Keratinocyte (primary cell): ENCODE measurements around the gene NPSR1. TPM values are rescaled to one million over a fixed set of nuclear protein-coding genes. Genes with fewer than 3 reads are reported as not detected.
A peak's percentile ranks its signal among the peaks of the same experiment; 100 is the strongest.

ENCODE experiments used
- DNase-seq: peaks from one replicate; pipeline ENCODE4 v3.0.0-alpha.2; 2011; ENCODE audit warnings: low read depth, missing footprints, low spot score
- FAIRE-seq: peaks from 2 replicates; lab custom pipeline; 2011; peaks lifted over from hg19 to GRCh38; lab: Jason Lieb, UNC
- H2AFZ ChIP-seq: 2 replicates; pipeline ENCODE4 v1.6.0; 2012; ENCODE audit warnings: low read length, control low read depth, inconsistent platforms; ENCODE audit not compliant: control insufficient read depth
- H3K27ac ChIP-seq: 2 replicates; pipeline ENCODE4 v1.5.1; 2011; ENCODE audit warnings: low read length; ENCODE audit not compliant: control insufficient read depth, insufficient read depth
- H3K27me3 ChIP-seq: 3 replicates; pipeline ENCODE4 v1.6.0; 2011; ENCODE audit warnings: low read length; ENCODE audit not compliant: control insufficient read depth, insufficient read depth; ENCODE audit errors: extremely low read depth
- H3K36me3 ChIP-seq, 2 experiments: 2 replicates in 1 of 2; 3 replicates in 1 of 2; pipeline ENCODE4 v1.5.1; 2011; ENCODE audit warnings: low read length in 2 of 2, mild to moderate bottlenecking in 1 of 2; ENCODE audit not compliant: control insufficient read depth in 2 of 2, insufficient read depth in 2 of 2; ENCODE audit errors: extremely low read depth in 1 of 2
- H3K4me1 ChIP-seq: 3 replicates; pipeline ENCODE4 v1.5.1; 2011; ENCODE audit warnings: low read length; ENCODE audit not compliant: control insufficient read depth, insufficient read depth; ENCODE audit errors: extremely low read depth
- H3K4me2 ChIP-seq: 3 replicates; pipeline ENCODE4 v1.6.0; 2011; ENCODE audit warnings: low read depth, low read length; ENCODE audit not compliant: control insufficient read depth, insufficient read depth; ENCODE audit errors: extremely low read depth
- H3K4me3 ChIP-seq, 3 experiments: fragments of 200-600 bp in 1 of 3; sonication (generic) in 1 of 3; 2 replicates in 2 of 3; 3 replicates in 1 of 3; pipeline ENCODE4 v1.5.1; 2011 to 2016; ENCODE audit warnings: low read length in 3 of 3, mild to moderate bottlenecking in 3 of 3, control low read depth in 2 of 3, inconsistent platforms in 1 of 3, low read depth in 1 of 3, mixed read lengths in 1 of 3, mixed run types in 1 of 3, moderate library complexity in 1 of 3; ENCODE audit not compliant: control insufficient read depth in 2 of 3, insufficient read depth in 2 of 3; ENCODE audit errors: extremely low read depth in 1 of 3
- H3K79me2 ChIP-seq: 2 replicates; pipeline ENCODE4 v1.6.0; 2012; ENCODE audit warnings: low read length; ENCODE audit not compliant: control insufficient read depth, insufficient read depth
- H3K9ac ChIP-seq: 3 replicates; pipeline ENCODE4 v1.6.0; 2011; ENCODE audit warnings: low read length; ENCODE audit not compliant: control insufficient read depth, insufficient read depth; ENCODE audit errors: extremely low read depth
- H3K9me1 ChIP-seq: 3 replicates; pipeline ENCODE4 v1.6.0; 2011; ENCODE audit warnings: low read length; ENCODE audit not compliant: control insufficient read depth, insufficient read depth; ENCODE audit errors: extremely low read depth
- H3K9me3 ChIP-seq: 2 replicates; pipeline ENCODE4 v1.5.1; 2012; ENCODE audit warnings: low read depth, low read length; ENCODE audit not compliant: control insufficient read depth
- H4K20me1 ChIP-seq: 3 replicates; pipeline ENCODE4 v1.6.0; 2011; ENCODE audit warnings: low read length; ENCODE audit not compliant: control insufficient read depth, insufficient read depth; ENCODE audit errors: extremely low read depth
- CTCF ChIP-seq, 3 experiments: IDR thresholded peaks in 1 of 3; conservative IDR thresholded peaks in 1 of 3; optimal IDR thresholded peaks in 1 of 3; 2 replicates in 2 of 3; 3 replicates in 1 of 3; pipeline versions ENCODE3 to v1.5.1; 2011; ENCODE audit warnings: low read length in 3 of 3, mild to moderate bottlenecking in 3 of 3, moderate library complexity in 2 of 3, control low read depth in 1 of 3, inconsistent platforms in 1 of 3; ENCODE audit not compliant: insufficient read depth in 2 of 3; ENCODE audit errors: extremely low read depth in 1 of 3
- EZH2 ChIP-seq: IDR thresholded peaks from one replicate; pipeline ENCODE4 v1.6.1; 2012; ENCODE audit warnings: inconsistent platforms, mild to moderate bottlenecking, low read length, moderate library complexity
- dilution Hi-C: fragments of 300-500 bp; cut with MboI; formaldehyde crosslinking; loops from one replicate; pipeline ENCODE4 v1.7.0; 2020; ENCODE audit warnings: low sequenced_read_pairs; ENCODE audit not compliant: extremely low pct_ligation_motif_present
- polyA plus RNA-seq, 5 experiments: library from polyadenylated mRNA; depleted of rRNA in 3 of 5; stranded (reverse) in 3 of 5; stranded (forward) in 1 of 5; unstranded in 1 of 5; fragments of >200 nt; gene quantifications; 1 replicate in 1 of 5; 2 replicates in 3 of 5; 3 replicates in 1 of 5; pipeline versions ENCODE4 v1.2.1 to v1.2.3, GENCODE V29; 2011 to 2012; ENCODE audit warnings: missing spikeins in 2 of 5, low read depth in 1 of 5, low replicate concordance in 1 of 5

The NPSR1 gene
- polyA plus RNA-seq, 1 donor (not counting 4 experiments of a cell fraction or from before 2014, with no cell fraction given): not detected

- H3K4me3 ChIP-seq: no peak overlapping the region
- H3K27me3 ChIP-seq: no peaks in the 10 kb centered on the region
- H3K9me1 ChIP-seq: no peaks in the 10 kb centered on the region
- dilution Hi-C loops: no loop called here
- FAIRE-seq (peak; percentile 23), DNase-seq (peak; percentile 7)
- H4K20me1 ChIP-seq: no peaks in the 10 kb centered on the region
- no peak overlapping the region for H2AFZ ChIP-seq
- H3K4me1 ChIP-seq: no peaks in the 10 kb centered on the region
- TF ChIP-seq EZH2: no peak
- TF ChIP-seq CTCF (optimal IDR thresholded peaks at IDR 0.05 in 1 of 3, IDR thresholded peaks at IDR 0.05 in 1 of 3, conservative IDR thresholded peaks at IDR 0.05 in 1 of 3; ENCODE audit: extremely low read depth in 1 of 3, insufficient read depth in 2 of 3, low read length in 3 of 3): no peak
- no peaks in the 10 kb centered on the region for H3K36me3 ChIP-seq
- H3K27ac ChIP-seq: no peak overlapping the region
- no peaks in the 10 kb centered on the region for H3K79me2 ChIP-seq
- H3K9me3 ChIP-seq: no peaks in the 10 kb centered on the region
- no peak overlapping the region for H3K9ac ChIP-seq
- no peak overlapping the region for H3K4me2 ChIP-seq
These were observed 167.2 kb downstream of the NPSR1 start for GRCh38 chr7:34825221-34825620.

- H3K79me2 ChIP-seq: no peaks in the 10 kb centered on the region
- H4K20me1 ChIP-seq: no peaks in the 10 kb centered on the region
- no peaks in the 10 kb centered on the region for H3K9me3 ChIP-seq
- H3K9ac ChIP-seq: no peak overlapping the region
- DNase-seq: no peak
- H3K9me1 ChIP-seq: no peaks in the 10 kb centered on the region
- H3K27me3 ChIP-seq: no peaks in the 10 kb centered on the region
- no peak for FAIRE-seq
- no peak overlapping the region for H3K27ac ChIP-seq
- H2AFZ ChIP-seq: no peak overlapping the region
- TF ChIP-seq CTCF (optimal IDR thresholded peaks at IDR 0.05 in 1 of 3, IDR thresholded peaks at IDR 0.05 in 1 of 3, conservative IDR thresholded peaks at IDR 0.05 in 1 of 3; ENCODE audit: extremely low read depth in 1 of 3, insufficient read depth in 2 of 3, low read length in 3 of 3) (no peak), EZH2 (no peak)
- dilution Hi-C loops: no loop called here
- no peaks in the 10 kb centered on the region for H3K36me3 ChIP-seq
- H3K4me1 ChIP-seq: no peaks in the 10 kb centered on the region
- H3K4me2 ChIP-seq: no peak overlapping the region
- H3K4me3 ChIP-seq: no peak overlapping the region
These were observed 172.4 kb downstream of the NPSR1 start for GRCh38 chr7:34830390-34830789.
